Measurements from ENCODE around the gene PDPK1.
"Not testable (repeated sequence)": the region's sequence is repeated elsewhere in the genome, so short reads cannot be mapped to it uniquely, and the experiment has no call there.

DNA sequence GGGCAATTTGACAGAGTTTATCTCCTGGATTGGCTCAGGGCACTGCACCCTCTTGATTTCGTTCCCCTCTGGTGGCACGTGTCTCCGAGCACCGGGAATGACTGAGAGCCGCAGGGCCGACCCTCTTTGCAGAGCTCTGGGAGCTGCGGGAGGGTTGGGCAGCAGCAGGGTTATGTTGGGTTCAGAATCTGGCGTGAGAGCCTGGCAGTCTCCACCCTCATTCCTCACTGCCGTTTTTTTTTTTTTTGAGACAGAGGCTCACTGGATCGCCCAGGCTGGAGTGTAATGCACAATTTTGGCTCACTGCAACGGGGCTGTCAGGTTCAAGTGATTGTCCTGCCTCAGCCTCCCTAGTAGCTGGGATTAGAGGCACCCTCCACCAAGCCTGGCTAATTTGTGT lies 71.5 kb downstream of the PDPK1 start:
- TF ChIP-seq, protein P1, sequence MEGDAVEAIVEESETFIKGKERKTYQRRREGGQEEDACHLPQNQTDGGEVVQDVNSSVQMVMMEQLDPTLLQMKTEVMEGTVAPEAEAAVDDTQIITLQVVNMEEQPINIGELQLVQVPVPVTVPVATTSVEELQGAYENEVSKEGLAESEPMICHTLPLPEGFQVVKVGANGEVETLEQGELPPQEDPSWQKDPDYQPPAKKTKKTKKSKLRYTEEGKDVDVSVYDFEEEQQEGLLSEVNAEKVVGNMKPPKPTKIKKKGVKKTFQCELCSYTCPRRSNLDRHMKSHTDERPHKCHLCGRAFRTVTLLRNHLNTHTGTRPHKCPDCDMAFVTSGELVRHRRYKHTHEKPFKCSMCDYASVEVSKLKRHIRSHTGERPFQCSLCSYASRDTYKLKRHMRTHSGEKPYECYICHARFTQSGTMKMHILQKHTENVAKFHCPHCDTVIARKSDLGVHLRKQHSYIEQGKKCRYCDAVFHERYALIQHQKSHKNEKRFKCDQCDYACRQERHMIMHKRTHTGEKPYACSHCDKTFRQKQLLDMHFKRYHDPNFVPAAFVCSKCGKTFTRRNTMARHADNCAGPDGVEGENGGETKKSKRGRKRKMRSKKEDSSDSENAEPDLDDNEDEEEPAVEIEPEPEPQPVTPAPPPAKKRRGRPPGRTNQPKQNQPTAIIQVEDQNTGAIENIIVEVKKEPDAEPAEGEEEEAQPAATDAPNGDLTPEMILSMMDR (IDR thresholded peaks at IDR 0.05; ENCODE audit: low read depth, low read length): not testable (repeated sequence)
- TF ChIP-seq POLR2A (IDR thresholded peaks at IDR 0.05; ENCODE audit: extremely low read depth, insufficient read length): not testable (repeated sequence)

Measured in NB4 (cell line).